PC-3 (cell line): ENCODE data around the gene CRTC1.

Experiments used
- EZH2 ChIP-seq: fragments of 300-600 bp; sonication (generic); IDR thresholded peaks from one replicate; pipeline ENCODE4 v1.6.1; 2017; ENCODE audit warnings: antibody characterized with exemption, mild to moderate bottlenecking, low read length; ENCODE audit not compliant: unreplicated experiment
- EZH2phosphoT487 ChIP-seq: fragments of 300-600 bp; sonication (generic); IDR thresholded peaks from 2 replicates; pipeline ENCODE4 v1.6.1; 2018; ENCODE audit warnings: mild to moderate bottlenecking, antibody characterized with exemption, low read length, borderline replicate concordance
- TF ChIP-seq, protein P1 (sequence below): fragments of 300-600 bp; sonication (generic); conservative IDR thresholded peaks from 2 replicates; pipeline ENCODE4 v1.5.1; 2017; ENCODE audit warnings: antibody characterized with exemption, low read depth, mild to moderate bottlenecking, low read length

DNA sequence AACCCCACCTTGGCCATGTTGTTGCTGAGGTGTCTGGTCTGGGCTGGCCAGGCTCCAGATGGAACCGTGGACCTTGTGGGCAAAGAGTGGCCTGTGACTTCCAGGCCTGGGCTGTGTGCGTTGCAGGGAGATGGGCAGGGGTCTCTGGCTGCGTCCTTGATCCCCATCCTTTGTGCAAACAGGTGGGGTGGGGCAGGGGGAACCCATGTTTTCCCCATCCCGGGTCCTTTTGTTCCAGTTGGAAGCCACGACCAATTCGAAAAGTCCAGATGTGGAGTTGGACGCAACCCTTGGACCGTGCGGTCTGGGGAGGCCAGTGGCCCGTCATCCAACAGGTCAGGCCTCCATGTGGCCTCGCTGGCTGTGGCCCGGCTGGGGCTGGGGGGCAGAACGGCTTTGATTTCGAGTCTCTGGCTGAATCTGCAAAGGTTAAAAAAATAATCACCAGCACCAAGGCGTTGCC, 120.7 kb downstream of the CRTC1 start:
- TF ChIP-seq, protein P1, sequence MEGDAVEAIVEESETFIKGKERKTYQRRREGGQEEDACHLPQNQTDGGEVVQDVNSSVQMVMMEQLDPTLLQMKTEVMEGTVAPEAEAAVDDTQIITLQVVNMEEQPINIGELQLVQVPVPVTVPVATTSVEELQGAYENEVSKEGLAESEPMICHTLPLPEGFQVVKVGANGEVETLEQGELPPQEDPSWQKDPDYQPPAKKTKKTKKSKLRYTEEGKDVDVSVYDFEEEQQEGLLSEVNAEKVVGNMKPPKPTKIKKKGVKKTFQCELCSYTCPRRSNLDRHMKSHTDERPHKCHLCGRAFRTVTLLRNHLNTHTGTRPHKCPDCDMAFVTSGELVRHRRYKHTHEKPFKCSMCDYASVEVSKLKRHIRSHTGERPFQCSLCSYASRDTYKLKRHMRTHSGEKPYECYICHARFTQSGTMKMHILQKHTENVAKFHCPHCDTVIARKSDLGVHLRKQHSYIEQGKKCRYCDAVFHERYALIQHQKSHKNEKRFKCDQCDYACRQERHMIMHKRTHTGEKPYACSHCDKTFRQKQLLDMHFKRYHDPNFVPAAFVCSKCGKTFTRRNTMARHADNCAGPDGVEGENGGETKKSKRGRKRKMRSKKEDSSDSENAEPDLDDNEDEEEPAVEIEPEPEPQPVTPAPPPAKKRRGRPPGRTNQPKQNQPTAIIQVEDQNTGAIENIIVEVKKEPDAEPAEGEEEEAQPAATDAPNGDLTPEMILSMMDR, result no peak
- no peak for TF ChIP-seq EZH2phosphoT487
- TF ChIP-seq EZH2, result no peak
